GM10266 (cell line): ENCODE results near the gene GARIN5B.
A peak's percentile ranks its signal among the peaks of the same experiment; 100 is the strongest.

ENCODE experiments used
- DNase-seq: peaks from one replicate; pipeline ENCODE4 v3.0.0; 2012; ENCODE audit errors: extremely low spot score
- CTCF ChIP-seq: IDR thresholded peaks from 2 replicates; pipeline ENCODE4 v1.5.1; 2012; ENCODE audit warnings: mild to moderate bottlenecking, low read depth; ENCODE audit not compliant: control insufficient read depth, insufficient read depth; ENCODE audit errors: missing control alignments

GARIN5B gene

GRCh38 chr19:55385724-55386492 is 22.8 kb upstream of the GARIN5B start, which contains the start of gene RPL28:
Gene RPL28, plus strand, starts transcription at chr19:55385932. Its CDS starts 426 bp downstream, at chr19:55386358.
- no peak for TF ChIP-seq CTCF
- peak; percentile 97 for DNase-seq

GRCh38 chr19:55384920-55385723 is 22.1 kb upstream of the GARIN5B start:
- DNase-seq, result peak; percentile 98
- no peak for TF ChIP-seq CTCF

DNA sequence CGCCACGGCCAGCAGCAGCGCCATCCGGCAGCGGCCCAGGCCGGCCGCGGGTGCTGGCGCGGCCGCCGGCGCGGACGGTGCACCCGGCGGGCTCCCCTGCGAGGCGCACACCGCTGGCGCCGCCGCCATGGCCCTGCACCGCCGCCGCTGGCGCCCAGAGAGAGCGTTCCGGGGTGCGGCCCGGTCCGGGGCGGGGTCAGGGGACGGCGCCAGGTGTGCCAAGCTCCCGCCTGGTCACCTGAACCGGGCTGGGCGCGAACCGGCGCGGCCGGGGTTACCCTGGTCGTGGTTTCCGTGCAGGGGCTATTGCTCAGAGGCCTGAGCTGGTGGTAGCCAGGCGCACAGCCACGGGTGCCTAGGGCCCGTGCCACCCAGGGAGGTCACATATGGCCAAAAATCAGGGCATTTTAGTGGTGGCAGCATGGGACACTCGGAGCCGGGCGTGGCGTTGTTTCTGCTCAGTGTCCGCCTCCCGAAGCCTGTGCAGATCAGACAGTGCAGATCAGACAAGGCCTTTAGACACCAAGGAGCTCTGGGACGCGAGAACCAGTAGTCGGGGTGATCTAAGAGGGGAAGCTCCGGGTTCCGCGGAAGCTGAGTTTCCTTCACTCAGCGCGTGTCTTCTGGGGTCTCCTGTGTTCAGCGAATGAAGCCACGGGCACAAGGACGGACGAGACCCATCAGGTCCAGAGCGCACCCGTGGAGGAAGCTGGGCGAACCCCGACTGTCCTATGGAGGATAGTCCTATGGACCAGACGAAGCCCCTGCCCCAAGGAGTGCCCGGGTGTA is 21.3 kb upstream of the GARIN5B start, which contains the start of gene TMEM238:
TMEM238 (minus strand) TSS at position 162 of the 789 bp plus-strand sequence; CDS start at position 129, 33 bp downstream.
- DNase-seq, result no peak
- no peak for TF ChIP-seq CTCF

- peak; percentile 55 for TF ChIP-seq CTCF
- peak; percentile 88 for DNase-seq
Measured at GRCh38 chr19:55383279-55384130, 20.4 kb upstream of the GARIN5B start.

GRCh38 chr19:55382522-55383054 is 19.5 kb upstream of the GARIN5B start:
- no peak for DNase-seq
- TF ChIP-seq CTCF, result no peak

GRCh38 chr19:55382013-55382412 is 19.0 kb upstream of the GARIN5B start:
- no peak for DNase-seq
- TF ChIP-seq CTCF, result no peak
